Upper lobe of left lung (tissue), 6 donors: Measurements from ENCODE around the gene CEP19. TPM values are rescaled to one million over a fixed set of nuclear protein-coding genes. Genes with fewer than 3 reads are reported as not detected.

Experiments used
- ATAC-seq, 2 donors: fragments of 200-7000 bp; cut with Tn5 transposase; one replicate each; pipeline ENCODE4 v1.9.1; 2022; ENCODE audit warnings: mild to moderate bottlenecking in 2 of 2, moderate library complexity in 2 of 2; ENCODE audit not compliant: low FRiP score in 2 of 2
- DNase-seq, 2 donors: peaks; one replicate each; pipeline ENCODE4 v3.0.0-alpha.2; 2019 to 2020
- H3K27ac ChIP-seq, 4 donors: fragments of 200-600 bp; sonication (generic); one replicate each; pipeline ENCODE4 v1.5.1; 2016 to 2019
- H3K27me3 ChIP-seq, 4 donors: fragments of 200-600 bp; sonication (generic); one replicate each; pipeline ENCODE4 v1.5.1; 2017 to 2019
- H3K36me3 ChIP-seq, 4 donors: fragments of 200-600 bp; sonication (generic); one replicate each; pipeline ENCODE4 v1.5.1; 2016 to 2019
- H3K4me1 ChIP-seq, 4 donors: fragments of 200-600 bp; sonication (generic); one replicate each; pipeline ENCODE4 v1.5.1; 2018 to 2019
- H3K4me3 ChIP-seq, 4 donors: fragments of 200-600 bp; sonication (generic); one replicate each; pipeline ENCODE4 v1.5.1; 2017 to 2019; ENCODE audit warnings: mild to moderate bottlenecking in 2 of 4, moderate library complexity in 1 of 4
- H3K9me3 ChIP-seq, 4 donors: fragments of 200-600 bp; sonication (generic); one replicate each; pipeline ENCODE4 v1.5.1; 2018 to 2019
- CTCF ChIP-seq, 6 experiments: fragments of 450-650 bp in 4 of 6; fragments of 200-600 bp in 2 of 6; sonication (generic) in 2 of 6; IDR thresholded peaks; one replicate each; pipeline ENCODE4 v1.5.1; 2016 to 2019; ENCODE audit warnings: antibody characterized with exemption in 6 of 6
- EP300 ChIP-seq, 4 donors: sonication (generic); formaldehyde crosslinking; IDR thresholded peaks; one replicate each; pipeline ENCODE4 v1.5.1; 2017; ENCODE audit warnings: antibody characterized with exemption in 4 of 4, control low read depth in 2 of 4
- POLR2A ChIP-seq, 4 donors: fragments of 450-650 bp; IDR thresholded peaks; one replicate each; pipeline ENCODE4 v1.5.1; 2016 to 2017; ENCODE audit warnings: antibody characterized with exemption in 4 of 4, mild to moderate bottlenecking in 2 of 4
- POLR2AphosphoS5 ChIP-seq, 2 donors: sonication (generic); formaldehyde crosslinking; IDR thresholded peaks; one replicate each; pipeline ENCODE4 v1.5.1; 2017; ENCODE audit warnings: antibody characterized with exemption in 2 of 2
- WGBS, 2 donors: methylation state at CpG; one replicate each; pipeline ENCODE4 v1.1.5; 2017 to 2018; 5-methylcytosine and 5-hydroxymethylcytosine counted together
- total RNA-seq, 6 donors: library from RNA; depleted of rRNA in 4 of 6; stranded (reverse); fragments of >200 nt in 4 of 6; gene quantifications; one replicate each; pipeline versions ENCODE4 v1.1.0 to v1.2.1, GENCODE V29; 2016 to 2021
- donor health status: DM: no; HTN: no; CAD: no; lungs with moderate emphysema.
- donor health status: DM: no; HTN: yes; CAD: no; lungs with severe emphysema.

Gene CEP19
- total RNA-seq, 6 donors from 2014 or later, result 1.2 to 9.0 (median 2.6) TPM

- peaks cover 4 to 6% (median 5%) of the 10 kb centered on the region in 4 donors for H3K4me1 ChIP-seq
- 84 to 91% methylated on average over 5 of the region's 5 CpGs for WGBS, 2 donors
- ATAC-seq (no peak), DNase-seq (no peak)
- no peaks in the 10 kb centered on the region for H3K36me3 ChIP-seq
- no peaks in the 10 kb centered on the region for H3K27me3 ChIP-seq
- TF ChIP-seq POLR2AphosphoS5 (IDR thresholded peaks at IDR 0.05), result no peak
- TF ChIP-seq CTCF (IDR thresholded peaks at IDR 0.05), result no peak
- TF ChIP-seq EP300 (IDR thresholded peaks at IDR 0.05), result no peak
- no peak for TF ChIP-seq POLR2A (IDR thresholded peaks at IDR 0.05)
- no peak overlapping the region for H3K27ac ChIP-seq
- no peaks in the 10 kb centered on the region for H3K9me3 ChIP-seq
- H3K4me3 ChIP-seq, result no peak overlapping the region
Observed at GRCh38 chr3:196695849-196696226, 16.2 kb downstream of the CEP19 start.

DNA sequence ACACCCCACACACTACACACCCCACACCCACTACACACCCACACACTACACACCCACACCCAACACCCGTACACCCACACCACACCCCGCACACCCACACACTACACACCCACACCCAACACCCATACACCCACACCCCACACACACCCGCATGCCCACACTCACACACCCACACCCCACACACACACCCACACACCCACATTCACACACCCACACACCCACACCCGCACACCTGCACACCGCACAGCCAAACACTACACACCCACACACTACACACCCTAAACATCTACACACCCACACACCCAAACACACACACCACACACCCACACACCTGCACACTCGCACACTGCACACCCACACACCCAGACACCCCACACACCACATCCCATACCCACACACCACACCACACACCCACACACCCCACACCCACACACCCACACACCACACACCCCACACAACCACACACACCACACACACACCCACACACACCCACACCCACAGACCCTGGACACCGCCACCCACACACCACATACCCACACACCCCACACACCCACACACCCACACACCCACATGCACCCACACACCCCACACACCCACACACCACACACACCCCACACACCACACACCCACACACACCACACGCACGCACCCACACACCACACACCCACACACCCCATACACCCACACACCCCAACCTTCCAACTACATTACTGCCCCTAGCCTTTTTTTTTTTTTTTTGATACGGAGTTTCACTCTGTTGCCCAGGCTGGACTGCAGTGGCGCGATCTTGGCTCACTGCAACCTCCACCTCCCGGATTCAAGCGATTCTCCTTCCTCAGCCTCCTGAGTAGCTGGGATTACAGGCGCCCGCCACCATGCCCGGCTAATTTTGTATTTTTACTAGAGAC is 16.9 kb downstream of the CEP19 start:
- H3K27me3 ChIP-seq, result no peaks in the 10 kb centered on the region
- no peaks in the 10 kb centered on the region for H3K9me3 ChIP-seq
- H3K27ac ChIP-seq, result no peak overlapping the region
- no peaks in the 10 kb centered on the region for H3K36me3 ChIP-seq
- ATAC-seq, result peak; percentile 23 to 58
- TF ChIP-seq POLR2A (IDR thresholded peaks at IDR 0.05), result no peak
- TF ChIP-seq EP300 (IDR thresholded peaks at IDR 0.05), result no peak
- TF ChIP-seq POLR2AphosphoS5 (IDR thresholded peaks at IDR 0.05), result no peak
- TF ChIP-seq CTCF (IDR thresholded peaks at IDR 0.05), result no peak
- 92 to 95% methylated on average over 17 of the region's 17 CpGs for WGBS, 2 donors
- H3K4me1 ChIP-seq, result peaks cover 4 to 6% (median 5%) of the 10 kb centered on the region in 4 donors
- no peak overlapping the region for H3K4me3 ChIP-seq
- peak in 1 of 2 donors; percentile 41 for DNase-seq

DNA sequence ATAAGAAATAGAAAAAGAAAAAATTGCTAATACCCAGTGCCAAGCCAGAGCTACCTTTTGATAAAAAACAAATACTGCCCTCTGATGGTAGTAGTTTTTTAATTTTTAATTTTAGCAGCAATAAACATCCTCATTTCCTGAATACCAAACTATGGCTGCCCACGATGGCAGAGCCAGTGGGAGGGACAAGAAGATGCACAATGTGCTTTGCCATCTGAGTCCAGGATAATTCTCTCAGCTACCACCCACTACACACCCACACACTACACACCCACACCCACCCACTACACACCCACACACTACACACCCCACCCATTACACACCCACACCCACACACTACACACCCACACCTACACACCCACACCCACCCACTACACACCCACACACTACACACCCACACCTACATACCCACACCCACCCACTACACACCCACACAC is 17.8 kb downstream of the CEP19 start:
- 0% methylated on average over 1 of the region's 1 CpG for WGBS, 2 donors
- H3K36me3 ChIP-seq, result no peaks in the 10 kb centered on the region
- H3K4me1 ChIP-seq, result peaks cover 4 to 6% (median 5%) of the 10 kb centered on the region in 4 donors
- H3K4me3 ChIP-seq, result no peak overlapping the region
- TF ChIP-seq POLR2AphosphoS5 (IDR thresholded peaks at IDR 0.05), result no peak
- no peak for TF ChIP-seq CTCF (IDR thresholded peaks at IDR 0.05)
- no peak for TF ChIP-seq EP300 (IDR thresholded peaks at IDR 0.05)
- no peak for TF ChIP-seq POLR2A (IDR thresholded peaks at IDR 0.05)
- H3K9me3 ChIP-seq, result no peaks in the 10 kb centered on the region
- ATAC-seq, result no peak
- DNase-seq, result no peak
- H3K27ac ChIP-seq, result no peak overlapping the region
- no peaks in the 10 kb centered on the region for H3K27me3 ChIP-seq

- DNase-seq, result no peak
- 65 to 66% methylated on average over 8 of the region's 8 CpGs for WGBS, 2 donors
- Histone ChIP-seq H3K9me3 (no peaks in the 10 kb centered on the region), H3K27ac (peak overlapping the region in 1 of 4 donors; percentile 11), H3K4me1 (peaks cover 7 to 19% (median 11%) of the 10 kb centered on the region in 4 donors), H3K27me3 (no peaks in the 10 kb centered on the region), H3K4me3 (no peak overlapping the region), H3K36me3 (no peaks in the 10 kb centered on the region)
- ATAC-seq, result no peak
- TF ChIP-seq CTCF (IDR thresholded peaks at IDR 0.05) (no peak), POLR2A (IDR thresholded peaks at IDR 0.05) (no peak), POLR2AphosphoS5 (IDR thresholded peaks at IDR 0.05) (no peak), EP300 (IDR thresholded peaks at IDR 0.05) (no peak)
Observed at GRCh38 chr3:196691386-196691785, 20.7 kb downstream of the CEP19 start.
